ENCODE data around the gene SNPH.
"Not testable (repeated sequence)": the region's sequence is repeated elsewhere in the genome, so short reads cannot be mapped to it uniquely, and the experiment has no call there.

SNPH gene

GRCh38 chr20:1343446-1344124 lies 77.5 kb downstream of the SNPH start:
- not testable (repeated sequence) for H3K4me3 ChIP-seq (ENCODE audit: control insufficient read depth, low read depth, low read length); DNase-seq (ENCODE audit: low read depth)
- TF ChIP-seq CTCF (IDR thresholded peaks at IDR 0.05; ENCODE audit: control insufficient read depth, insufficient read depth, low read depth, low read length, missing control alignments): peak; percentile 7

GRCh38 chr20:1345030-1345755 lies 79.1 kb downstream of the SNPH start:
- no peak for DNase-seq (ENCODE audit: low read depth)
- no peak for TF ChIP-seq CTCF (IDR thresholded peaks at IDR 0.05; ENCODE audit: control insufficient read depth, insufficient read depth, low read depth, low read length, missing control alignments)
- no peak overlapping the region for H3K4me3 ChIP-seq (ENCODE audit: control insufficient read depth, low read depth, low read length)

GRCh38 chr20:1345756-1346093 lies 79.6 kb downstream of the SNPH start:
- no peak overlapping the region for H3K4me3 ChIP-seq (ENCODE audit: control insufficient read depth, low read depth, low read length)
- no peak for DNase-seq (ENCODE audit: low read depth)
- TF ChIP-seq CTCF (IDR thresholded peaks at IDR 0.05; ENCODE audit: control insufficient read depth, insufficient read depth, low read depth, low read length, missing control alignments): no peak

GRCh38 chr20:1346315-1346969 lies 80.3 kb downstream of the SNPH start:
- TF ChIP-seq CTCF (IDR thresholded peaks at IDR 0.05; ENCODE audit: control insufficient read depth, insufficient read depth, low read depth, low read length, missing control alignments): no peak
- no peak for DNase-seq (ENCODE audit: low read depth)
- no peak overlapping the region for H3K4me3 ChIP-seq (ENCODE audit: control insufficient read depth, low read depth, low read length)

- no peak for TF ChIP-seq CTCF (IDR thresholded peaks at IDR 0.05; ENCODE audit: control insufficient read depth, insufficient read depth, low read depth, low read length, missing control alignments)
- no peak for DNase-seq (ENCODE audit: low read depth)
- no peak overlapping the region for H3K4me3 ChIP-seq (ENCODE audit: control insufficient read depth, low read depth, low read length)
Observed at GRCh38 chr20:1353956-1354355, 87.9 kb downstream of the SNPH start.

- DNase-seq (ENCODE audit: low read depth): no peak
- no peak overlapping the region for H3K4me3 ChIP-seq (ENCODE audit: control insufficient read depth, low read depth, low read length)
- no peak for TF ChIP-seq CTCF (IDR thresholded peaks at IDR 0.05; ENCODE audit: control insufficient read depth, insufficient read depth, low read depth, low read length, missing control alignments)
Observed at GRCh38 chr20:1357921-1358671, 92.0 kb downstream of the SNPH start.

All from AG09309 (cell line).